NCI-H2196 (cell line): ENCODE results near the gene ZGPAT.
"Not testable (repeated sequence)": the region's sequence is repeated elsewhere in the genome, so short reads cannot be mapped to it uniquely, and the experiment has no call there.

Experiments used
- DNase-seq: peaks from one replicate; lab custom pipeline; 2025; ENCODE audit not compliant: unreplicated experiment; lab: John Stamatoyannopoulos, UW

ZGPAT gene

DNA sequence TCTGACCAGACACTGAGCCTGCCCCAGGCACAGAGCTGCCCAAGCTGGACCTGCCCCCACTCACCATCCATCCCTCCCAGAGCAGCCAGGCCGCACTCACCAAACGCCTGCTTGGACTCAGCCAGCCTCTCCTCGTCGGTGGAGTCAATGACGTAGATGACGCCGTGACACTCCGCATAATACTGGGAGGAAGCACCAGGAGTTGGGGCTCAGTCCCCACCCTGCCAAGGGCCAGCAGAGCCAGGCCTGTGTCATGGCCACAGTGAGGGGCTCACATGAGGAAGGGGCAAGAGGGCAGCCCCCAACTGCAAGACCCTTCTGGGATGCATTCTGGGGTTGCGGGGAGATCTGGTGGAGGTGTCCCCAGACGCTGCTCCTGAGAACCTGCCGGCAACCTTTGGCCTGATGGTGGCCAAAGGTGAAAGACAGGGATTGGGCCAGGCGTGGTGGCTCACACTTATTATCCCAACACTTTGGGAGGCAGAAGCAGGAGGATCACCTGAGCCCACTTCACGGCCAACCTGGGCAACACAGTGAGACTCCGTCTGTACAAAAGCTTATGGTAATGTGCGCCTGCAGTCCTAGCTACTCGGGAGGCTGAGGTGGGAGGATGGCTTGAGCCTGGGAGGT lies 5.7 kb upstream of the ZGPAT start:
- DNase-seq: no peak

DNA sequence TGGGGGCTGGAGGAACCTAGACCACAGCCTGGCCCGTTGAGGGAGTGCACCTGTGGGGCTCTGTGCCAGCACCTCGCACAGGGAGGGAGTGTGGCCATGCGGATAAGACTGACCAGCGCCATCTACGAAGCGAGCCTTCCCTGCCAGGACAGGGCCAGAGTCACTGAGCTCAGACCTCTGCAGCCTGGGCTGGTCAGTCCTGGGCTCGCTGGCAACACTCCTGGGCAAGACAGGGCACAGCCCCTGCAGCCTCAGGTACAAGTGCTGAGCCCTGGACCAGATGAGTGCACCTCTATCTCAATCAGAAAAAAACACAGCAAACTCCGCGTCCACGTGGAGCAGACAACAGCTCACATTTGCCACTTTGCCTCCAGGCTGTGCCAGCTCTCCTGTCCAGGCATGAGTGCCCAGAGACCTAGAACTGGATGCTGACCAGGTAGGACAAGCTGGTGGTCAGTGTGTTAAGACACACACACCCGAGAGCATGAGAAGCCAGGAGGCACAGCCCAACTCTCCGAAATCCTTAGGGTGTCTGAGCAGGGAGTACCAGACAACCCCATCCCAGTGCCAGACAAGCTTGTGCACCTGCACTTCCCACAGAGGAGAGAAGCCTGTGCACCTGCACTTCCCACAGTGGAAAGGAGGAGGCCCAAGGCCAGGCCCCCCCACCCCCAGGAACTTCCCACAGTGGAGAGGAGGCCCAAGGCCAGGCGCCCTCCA lies 4.9 kb upstream of the ZGPAT start:
- DNase-seq: no peak

DNA sequence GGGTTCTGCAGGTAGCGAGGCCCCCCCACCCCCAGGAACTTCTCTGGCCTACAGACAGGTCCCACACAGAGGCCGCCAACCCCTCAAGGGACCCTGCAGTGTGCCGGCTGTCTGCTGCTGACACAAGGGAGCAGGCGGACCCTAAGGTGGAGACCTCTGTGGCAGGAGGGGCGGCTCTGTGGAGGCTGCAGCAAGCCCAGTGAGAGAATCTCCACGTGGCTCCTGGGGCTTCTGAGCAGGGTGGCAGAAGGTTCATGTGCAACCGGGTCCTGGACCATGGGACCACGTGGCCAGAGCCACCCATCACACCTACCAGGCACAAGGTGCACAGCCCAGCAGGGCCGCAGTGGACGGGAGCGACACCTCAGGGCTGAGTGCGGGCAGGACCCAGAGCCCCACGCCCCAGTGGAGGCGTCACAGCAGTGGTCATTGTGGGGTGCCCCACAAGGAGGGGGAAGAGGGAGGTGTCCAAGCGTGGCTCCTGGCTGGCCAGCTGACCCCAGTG lies 4.3 kb upstream of the ZGPAT start:
- DNase-seq: no peak

DNA sequence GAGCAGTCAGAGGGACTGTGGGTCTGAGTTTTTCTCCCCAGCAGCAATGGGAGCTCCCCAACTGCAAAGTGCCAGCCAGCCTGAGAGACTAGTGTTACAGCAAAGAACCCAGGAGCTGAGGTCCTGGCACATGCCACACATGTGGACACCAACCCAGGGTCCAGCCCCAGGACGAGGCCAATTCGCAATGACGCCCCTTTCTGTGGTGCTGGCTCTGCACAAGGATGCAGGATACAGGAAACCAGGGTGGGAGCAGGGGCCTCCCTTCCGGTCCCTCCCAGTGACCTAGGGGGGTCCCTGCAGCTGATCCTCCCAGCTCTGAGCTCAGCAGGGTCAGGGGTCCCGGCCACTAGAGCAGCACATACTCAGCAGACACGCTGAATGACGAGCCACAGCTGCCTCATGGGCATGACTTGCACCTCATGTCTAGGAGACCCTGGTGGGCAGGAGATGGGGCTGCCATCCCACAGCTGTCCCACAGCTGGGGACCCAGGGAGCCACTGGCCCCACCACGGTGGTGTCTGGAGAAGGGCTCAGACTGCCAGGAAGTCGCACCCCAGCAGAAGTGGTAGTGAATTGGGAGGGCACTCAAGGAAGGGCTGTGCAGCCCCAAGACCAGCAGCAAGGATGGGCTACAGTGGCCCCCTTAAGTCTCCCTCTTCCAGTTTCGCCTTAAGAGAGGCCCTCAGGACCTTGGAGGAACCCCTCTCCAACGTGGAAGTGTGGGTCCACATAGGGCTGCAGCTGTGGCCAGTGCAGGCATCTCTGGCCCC lies 3.7 kb upstream of the ZGPAT start:
- DNase-seq: no peak

DNA sequence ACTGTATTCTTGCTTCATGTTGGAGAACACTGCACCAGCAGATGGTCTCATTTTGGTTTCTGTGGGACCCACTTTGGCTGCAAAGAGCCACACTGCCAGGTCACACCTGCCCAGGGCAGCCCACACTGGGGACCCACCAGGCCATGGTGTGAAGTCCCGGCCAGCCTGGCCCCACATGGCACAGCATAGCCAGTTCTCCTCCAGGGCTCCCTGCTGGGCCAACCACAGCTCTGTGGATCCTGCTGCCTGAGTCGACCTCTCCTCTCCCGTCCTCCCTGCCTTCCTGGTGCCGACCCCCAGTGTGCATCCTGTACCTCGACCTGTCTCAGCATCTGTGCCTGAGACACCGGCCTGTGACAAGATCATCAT lies 3.1 kb upstream of the ZGPAT start:
- DNase-seq: no peak

DNA sequence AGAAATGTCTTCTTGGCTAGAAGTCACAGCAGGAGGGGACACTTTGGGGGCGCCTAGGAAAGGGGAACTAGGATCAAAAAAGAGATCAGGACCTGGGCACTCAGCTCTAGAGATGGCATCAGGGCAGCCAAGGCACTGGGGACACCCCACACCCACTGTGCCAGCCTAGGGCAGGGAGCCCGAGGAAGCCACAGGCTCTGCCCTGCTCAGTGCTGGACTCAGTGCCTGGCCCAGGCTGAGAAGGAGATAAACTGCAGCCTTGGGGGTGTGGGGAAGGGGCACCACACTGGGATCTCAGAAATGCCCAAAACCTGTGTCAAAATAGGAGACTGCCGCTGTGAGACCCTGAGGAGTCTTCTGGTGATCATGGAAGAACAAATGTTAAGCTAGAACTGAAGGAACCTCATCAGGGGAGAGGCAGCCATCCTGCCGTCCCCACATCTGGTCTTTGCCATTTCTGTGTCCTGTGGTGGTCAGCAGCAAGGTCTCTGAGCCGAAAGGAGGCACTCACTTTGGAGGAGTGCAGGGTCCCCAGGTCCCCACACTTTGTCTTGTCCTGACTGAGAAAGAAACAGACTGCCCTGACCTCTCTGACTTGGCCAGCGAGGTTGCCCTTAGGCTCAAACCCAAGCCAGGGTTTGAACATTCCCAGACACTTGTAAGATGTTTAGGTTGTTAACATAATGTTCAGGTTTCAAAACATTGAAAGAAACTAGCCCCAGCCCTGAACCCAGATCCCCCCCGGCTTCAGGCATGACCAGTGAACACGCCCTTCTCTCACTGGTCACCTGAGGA lies 2.4 kb upstream of the ZGPAT start:
- DNase-seq: no peak

DNA sequence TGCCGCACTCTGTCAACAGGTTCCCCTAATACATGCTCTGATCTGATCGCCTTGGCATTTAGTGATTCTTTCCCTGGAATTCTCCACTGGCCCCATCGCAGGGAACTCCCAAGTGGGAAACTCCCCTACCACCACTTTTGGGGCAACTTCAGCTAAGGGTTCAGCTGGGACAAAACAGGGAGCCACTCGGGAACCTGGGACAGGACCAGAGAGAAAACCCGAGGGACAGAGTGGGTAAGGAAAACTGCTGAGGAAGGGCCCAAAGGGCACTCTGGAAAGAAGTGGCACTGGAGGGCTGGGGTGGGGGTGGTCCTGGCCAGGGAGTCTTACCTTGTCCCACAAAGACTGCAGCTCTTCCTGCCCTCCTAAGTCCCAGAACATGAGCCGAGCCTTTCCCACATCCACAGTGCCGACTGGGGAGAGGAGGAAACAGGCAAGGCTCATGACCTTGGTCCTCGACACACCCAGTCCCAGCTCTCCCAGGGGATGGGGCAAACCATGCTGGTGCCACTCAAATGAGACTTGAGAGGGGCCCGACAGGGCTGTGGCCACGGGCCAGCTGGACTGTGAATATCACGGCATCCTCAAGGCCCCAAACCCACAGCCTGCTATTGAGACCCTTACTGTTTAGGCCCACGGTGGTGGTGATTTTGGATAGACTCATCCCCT lies 1.7 kb upstream of the ZGPAT start:
- DNase-seq: no peak

DNA sequence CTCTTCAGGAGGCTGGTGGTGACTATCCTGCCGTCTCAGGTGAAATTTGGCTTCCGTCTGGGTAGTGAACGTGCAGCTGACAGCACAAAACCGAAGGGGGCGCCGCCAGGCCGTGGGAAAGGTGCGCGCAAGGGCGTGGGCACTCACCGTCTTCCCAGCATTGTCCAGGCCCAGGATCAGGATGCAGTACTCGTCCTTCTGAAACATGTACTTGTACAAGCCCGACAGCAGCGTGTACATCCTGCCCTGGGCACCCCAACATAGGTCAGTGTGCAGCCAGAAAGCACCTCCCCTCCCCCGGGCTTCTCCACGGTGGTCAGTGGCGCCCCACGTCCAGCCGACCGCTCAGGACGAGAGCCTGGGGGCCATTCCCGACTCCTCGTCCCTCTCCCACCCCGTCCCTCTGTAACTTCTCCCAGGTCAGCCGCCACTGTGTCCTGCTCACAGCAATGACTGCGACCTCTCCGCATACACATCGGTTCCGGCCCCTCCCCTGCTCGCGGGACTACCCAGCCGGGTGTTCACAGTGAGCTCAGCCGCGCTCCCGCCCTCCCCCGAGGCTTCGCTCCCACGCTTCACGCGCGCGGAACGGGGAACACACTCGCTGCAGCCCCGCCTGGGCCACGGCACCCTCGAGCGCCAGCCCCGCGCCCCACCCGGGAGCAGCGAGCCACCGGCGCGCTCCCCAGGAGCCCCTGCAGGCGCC lies 834 bp upstream of the ZGPAT start:
- DNase-seq: peak; percentile 57

DNA sequence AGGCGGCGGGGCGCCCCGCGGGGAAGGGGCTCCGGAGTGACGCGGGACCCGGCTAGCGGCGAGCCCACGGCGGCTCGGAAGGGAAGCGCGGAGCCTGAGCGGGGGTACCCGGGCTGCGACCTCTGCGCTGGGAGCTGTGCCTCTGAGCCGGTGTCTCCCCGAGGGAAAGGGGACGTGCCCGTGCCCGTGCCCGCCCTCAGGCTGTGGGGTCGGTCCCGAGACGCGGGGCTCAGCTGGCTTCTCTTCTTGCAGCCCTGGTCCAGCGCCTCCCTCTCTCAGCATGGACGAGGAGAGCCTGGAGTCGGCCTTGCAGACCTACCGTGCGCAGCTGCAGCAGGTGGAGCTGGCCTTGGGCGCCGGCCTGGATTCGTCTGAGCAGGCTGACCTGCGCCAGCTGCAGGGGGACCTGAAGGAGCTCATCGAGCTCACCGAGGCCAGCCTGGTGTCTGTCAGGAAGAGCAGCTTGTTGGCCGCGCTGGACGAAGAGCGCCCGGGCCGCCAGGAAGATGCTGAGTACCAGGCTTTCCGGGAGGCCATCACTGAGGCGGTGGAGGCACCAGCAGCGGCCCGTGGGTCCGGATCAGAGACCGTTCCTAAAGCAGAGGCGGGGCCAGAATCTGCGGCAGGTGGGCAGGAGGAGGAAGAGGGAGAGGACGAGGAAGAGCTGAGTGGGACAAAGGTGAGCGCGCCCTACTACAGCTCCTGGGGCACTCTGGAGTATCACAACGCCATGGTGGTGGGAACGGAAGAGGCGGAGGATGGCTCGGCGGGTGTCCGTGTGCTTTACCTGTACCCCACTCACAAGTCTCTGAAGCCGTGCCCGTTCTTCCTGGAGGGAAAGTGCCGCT lies 686 bp downstream of the ZGPAT start:
- DNase-seq: no peak

DNA sequence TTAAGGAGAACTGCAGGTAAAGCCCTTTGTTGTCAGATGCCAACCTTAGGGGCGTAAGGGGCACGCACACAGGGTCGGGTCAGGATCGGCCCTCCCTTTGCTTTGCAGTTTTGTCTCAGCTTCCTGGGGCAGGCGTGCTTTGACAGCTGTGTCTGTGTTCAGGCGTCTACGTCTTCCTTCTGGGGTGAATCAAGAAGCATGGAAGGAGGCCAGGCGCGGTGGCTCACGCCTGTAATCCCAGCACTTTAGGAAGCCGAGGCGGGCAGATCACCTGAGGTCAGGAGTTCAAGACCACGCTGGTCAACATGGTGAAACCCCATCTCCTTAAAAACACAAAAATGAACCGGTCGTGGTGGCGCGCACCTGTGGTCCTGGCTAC lies 1.3 kb downstream of the ZGPAT start:
- DNase-seq: no peak

DNA sequence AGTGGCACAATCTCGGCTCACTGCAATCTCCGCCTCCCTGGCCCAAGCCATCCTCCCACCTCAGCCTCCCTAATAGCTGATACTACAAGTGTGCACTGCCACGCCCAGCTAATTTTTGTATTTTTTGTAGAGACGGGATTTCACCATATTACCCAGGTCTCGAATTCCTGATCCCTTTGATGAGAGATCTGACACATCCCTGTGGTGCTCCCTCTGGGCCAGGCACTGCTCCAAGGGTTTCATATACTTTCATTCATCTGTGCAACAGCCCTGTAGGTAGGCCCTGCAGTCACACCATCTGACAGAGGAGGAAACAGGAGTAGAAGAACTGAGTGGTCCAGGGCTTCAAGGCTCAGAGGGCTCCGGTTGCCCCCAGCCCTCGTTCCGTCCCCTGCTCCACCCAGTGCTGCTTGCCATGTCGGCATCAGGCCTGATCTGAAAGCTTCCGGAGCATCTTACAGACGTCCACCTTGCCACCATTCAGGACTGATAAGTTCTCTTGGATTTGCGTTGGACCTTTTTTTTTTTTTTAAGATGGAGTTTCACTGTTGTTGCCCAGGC lies 3.3 kb downstream of the ZGPAT start:
- DNase-seq: no peak

DNA sequence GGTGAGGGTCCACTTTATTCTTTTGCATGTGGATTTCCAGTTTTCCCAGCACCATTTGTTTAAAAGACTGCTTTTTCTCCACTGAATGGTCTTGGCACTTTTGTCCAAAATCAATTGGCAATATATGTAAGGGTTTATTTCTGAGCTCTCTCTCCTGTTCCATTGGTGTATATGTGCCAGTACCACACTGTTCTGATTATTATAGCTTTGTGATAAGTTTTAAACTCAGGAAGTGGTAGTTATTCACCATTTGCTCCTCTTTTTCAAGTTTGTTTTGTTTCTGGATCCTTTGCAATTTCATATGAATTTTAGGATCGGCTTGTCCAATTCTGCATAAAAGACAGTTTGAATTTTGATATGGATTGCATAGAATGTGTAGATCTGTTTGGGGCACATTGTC lies 4.4 kb downstream of the ZGPAT start:
- DNase-seq: no peak

DNA sequence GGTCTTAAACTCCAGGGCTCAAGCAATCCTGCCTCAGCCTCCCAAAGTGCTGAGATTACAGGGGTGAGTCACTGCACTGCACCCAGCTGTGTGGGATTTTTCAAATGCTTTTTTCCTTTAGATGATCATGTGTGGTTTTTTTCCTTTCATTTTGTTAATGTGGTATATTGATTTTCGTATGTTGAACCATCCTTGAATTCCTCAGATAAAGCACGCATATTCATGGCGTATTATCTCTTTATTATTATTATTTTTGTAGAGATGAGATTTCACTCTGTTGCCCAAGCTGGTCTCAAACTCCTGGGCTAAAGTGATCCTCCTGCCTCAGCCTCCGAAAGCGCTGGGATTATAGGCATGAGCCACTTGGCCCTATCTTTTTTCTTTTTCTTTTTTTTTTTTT lies 7.0 kb downstream of the ZGPAT start:
- DNase-seq: no peak

DNA sequence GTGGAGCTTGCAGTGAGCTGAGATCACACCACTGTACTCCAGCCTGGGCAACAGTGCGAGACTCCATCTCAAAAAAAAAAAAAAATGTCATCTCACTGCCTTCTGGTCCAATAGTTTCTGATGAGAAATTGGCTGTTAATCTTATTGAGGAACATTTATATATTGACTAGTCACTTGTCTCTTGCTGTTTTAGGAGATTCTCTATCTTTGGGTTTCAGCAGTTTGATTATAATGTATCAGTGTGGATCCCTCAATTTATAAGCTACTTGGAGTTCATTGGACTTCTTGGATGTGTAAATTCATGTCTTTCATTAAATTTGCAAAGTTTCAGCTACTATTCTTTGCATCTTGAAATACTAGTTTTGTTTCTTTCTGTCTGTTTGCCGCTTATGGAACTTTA lies 11.2 kb downstream of the ZGPAT start:
- no peak for DNase-seq

DNA sequence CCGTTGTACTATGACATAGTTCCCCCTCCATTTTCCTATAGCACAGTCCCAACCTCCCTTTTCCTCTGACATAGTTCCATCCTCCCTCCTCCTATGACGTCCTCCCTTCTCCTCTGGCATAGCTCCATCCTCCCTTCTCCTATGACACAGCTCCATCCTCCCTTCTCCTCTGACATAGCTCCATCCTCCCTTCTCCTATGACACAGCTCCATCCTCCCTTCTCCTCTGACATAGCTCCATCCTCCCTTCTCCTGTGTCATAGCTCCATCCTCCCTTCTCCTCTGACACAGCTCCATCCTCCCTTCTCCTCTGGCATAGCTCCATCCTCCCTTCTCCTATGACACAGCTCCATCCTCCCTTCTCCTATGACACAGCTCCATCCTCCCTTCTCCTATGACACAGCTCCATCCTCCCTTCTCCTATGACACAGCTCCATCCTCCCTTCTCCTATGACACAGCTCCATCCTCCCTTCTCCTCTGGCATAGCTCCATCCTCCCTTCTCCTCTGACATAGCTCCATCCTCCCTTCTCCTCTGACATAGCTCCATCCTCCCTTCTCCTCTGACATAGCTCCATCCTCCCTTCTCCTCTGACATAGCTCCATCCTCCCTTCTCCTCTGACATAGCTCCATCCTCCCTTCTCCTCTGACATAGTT lies 15.3 kb downstream of the ZGPAT start:
- not testable (repeated sequence) for DNase-seq

DNA sequence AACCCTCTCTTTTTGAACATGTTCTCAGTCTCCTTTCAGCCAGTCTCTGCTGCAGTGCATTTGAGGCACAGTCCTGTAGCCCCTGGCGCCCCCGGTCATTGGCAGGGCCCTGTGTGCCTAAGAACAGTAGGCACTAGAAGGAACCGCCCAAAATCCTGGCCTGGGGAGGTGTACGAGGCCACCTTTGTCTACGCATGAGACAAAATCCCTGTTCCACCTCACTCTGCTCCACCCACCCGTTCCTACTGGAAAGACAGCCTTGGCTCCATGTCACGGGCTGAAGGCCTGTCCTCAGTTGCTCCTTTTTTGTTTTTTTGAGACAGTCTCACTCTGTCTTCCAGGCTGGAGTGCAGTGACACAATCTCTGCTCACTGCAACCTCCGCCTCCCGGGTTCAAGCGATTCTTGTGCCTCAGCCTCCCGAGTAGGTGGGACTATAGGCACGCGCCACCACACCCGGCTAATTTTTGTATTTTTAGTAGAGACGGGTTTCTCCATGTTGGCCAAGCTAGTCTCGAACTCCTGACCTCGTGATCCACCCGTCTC lies 22.4 kb downstream of the ZGPAT start:
- DNase-seq: not testable (repeated sequence)

DNA sequence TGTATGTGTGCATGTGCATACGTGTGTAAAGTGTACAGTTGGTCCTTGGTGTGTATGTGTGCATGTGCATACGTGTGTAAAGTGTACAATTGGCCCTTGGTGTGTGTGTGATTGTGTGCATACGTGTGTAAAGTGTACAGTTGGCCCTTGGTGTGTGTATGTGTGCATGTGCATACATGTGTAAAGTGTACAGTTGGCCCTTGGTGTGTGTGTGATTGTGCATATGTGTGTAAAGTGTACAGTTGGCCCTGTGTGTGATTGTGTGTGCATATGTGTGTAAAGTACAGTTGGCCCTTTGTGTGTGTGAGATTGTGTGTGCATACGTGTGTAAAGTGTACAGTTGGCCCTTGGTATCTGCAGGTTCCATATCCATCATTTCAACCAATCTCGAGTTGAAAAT lies 23.6 kb downstream of the ZGPAT start:
- no peak for DNase-seq
